HEK293T (cell line): ENCODE results near the gene ADGRD1.

Experiments used
- CTCF ChIA-PET: fragments of 350-600 bp; formaldehyde crosslinking; extraction: SDS; loops from one replicate; lab custom pipeline; 2021; ENCODE audit warnings: antibody characterized with exemption, inconsistent platforms; lab: Yijun Ruan, JAX
- POLR2A ChIA-PET: fragments of 350-600 bp; formaldehyde crosslinking; extraction: SDS; loops from one replicate; lab custom pipeline; 2020; ENCODE audit warnings: antibody characterized with exemption, inconsistent platforms; lab: Yijun Ruan, JAX
- DNase-seq: peaks from one replicate; pipeline ENCODE4 v3.0.0; 2012; ENCODE audit warnings: mixed read lengths; ENCODE audit errors: extremely low spot score
- ARNT ChIP-seq: fragments of 450-650 bp; IDR thresholded peaks from 2 replicates; pipeline ENCODE4 v1.6.1; 2017; ENCODE audit warnings: mild to moderate bottlenecking
- BHLHE40 ChIP-seq: fragments of 450-650 bp; IDR thresholded peaks from 2 replicates; pipeline ENCODE4 v1.6.1; 2016; ENCODE audit warnings: mild to moderate bottlenecking, moderate library complexity, borderline replicate concordance
- CTBP1 ChIP-seq: fragments of 450-650 bp; IDR thresholded peaks from 2 replicates; pipeline ENCODE4 v1.6.1; 2016; ENCODE audit warnings: borderline replicate concordance
- ELF4 ChIP-seq: fragments of 450-650 bp; IDR thresholded peaks from 2 replicates; pipeline ENCODE4 v1.6.1; 2017; ENCODE audit warnings: antibody characterized with exemption
- FOXA1 ChIP-seq: fragments of 450-650 bp; IDR thresholded peaks from 2 replicates; pipeline ENCODE4 v1.6.1; 2016; ENCODE audit warnings: mild to moderate bottlenecking
- FOXK2 ChIP-seq: fragments of 450-650 bp; IDR thresholded peaks from 2 replicates; pipeline ENCODE4 v1.6.1; 2016; ENCODE audit warnings: mild to moderate bottlenecking
- FOXM1 ChIP-seq: fragments of 450-650 bp; IDR thresholded peaks from 2 replicates; pipeline ENCODE4 v1.6.1; 2017; ENCODE audit warnings: mild to moderate bottlenecking, borderline replicate concordance
- HDGF ChIP-seq: fragments of 450-650 bp; IDR thresholded peaks from 2 replicates; pipeline ENCODE4 v1.6.1; 2017; ENCODE audit warnings: antibody characterized with exemption, borderline replicate concordance
- L3MBTL2 ChIP-seq: fragments of 450-650 bp; conservative IDR thresholded peaks from 2 replicates; pipeline ENCODE4 v1.6.1; 2016; ENCODE audit warnings: mild to moderate bottlenecking
- LEF1 ChIP-seq: fragments of 450-650 bp; IDR thresholded peaks from 2 replicates; pipeline ENCODE4 v1.6.1; 2017; ENCODE audit warnings: mild to moderate bottlenecking, borderline replicate concordance
- NFRKB ChIP-seq: fragments of 450-650 bp; IDR thresholded peaks from 2 replicates; pipeline ENCODE4 v1.6.1; 2016; ENCODE audit warnings: mild to moderate bottlenecking, moderate library complexity
- SP1 ChIP-seq: fragments of 450-650 bp; IDR thresholded peaks from 2 replicates; pipeline ENCODE4 v1.6.1; 2017
- SUZ12 ChIP-seq: fragments of 450-650 bp; IDR thresholded peaks from 2 replicates; pipeline ENCODE4 v1.6.1; 2016; ENCODE audit warnings: mild to moderate bottlenecking
- TARDBP ChIP-seq: fragments of 450-650 bp; IDR thresholded peaks from 2 replicates; pipeline ENCODE4 v1.6.1; 2016
- ZNF384 ChIP-seq: fragments of 450-650 bp; IDR thresholded peaks from 2 replicates; pipeline ENCODE4 v1.6.1; 2016
- TF ChIP-seq, protein P1 (sequence below): fragments of 450-650 bp; IDR thresholded peaks from 2 replicates; pipeline ENCODE4 v1.6.1; 2016

The ADGRD1 gene

DNA sequence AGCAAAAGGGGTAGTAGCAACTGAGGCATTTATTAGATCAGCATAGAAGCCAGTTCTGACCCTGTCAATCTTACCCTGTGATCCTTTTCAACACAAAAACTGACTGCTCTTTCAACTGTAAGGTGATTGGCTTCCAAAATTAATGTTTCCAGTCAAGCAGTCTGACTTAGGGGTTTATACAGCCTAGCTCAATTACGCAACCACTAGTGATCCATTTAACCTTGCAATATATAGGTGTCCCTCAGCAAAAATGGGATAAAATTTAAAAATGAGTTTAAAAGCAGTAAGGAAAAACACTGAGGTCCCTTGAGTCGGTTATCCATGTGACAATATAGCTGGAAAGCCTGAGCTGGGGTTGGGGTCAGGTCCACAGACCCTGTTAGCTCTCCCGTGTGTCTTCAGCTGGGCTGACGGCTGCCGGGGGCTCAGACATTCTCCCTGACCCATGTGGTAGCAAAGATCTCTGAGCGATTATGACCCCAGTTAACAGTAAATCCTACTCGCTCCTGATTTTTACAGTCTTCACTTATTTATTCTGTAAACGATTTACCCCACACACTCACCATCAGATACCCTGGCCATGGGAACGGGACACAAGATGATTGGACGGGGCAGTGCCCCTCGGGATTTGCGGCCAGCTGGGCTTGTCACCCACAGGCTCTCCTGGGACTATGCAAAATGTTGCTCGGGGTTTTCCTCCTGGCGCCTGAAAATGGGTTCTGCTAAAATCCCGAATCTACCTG is 16.6 kb downstream of the ADGRD1 start:
- DNase-seq = no peak
- TF ChIP-seq, protein P1, sequence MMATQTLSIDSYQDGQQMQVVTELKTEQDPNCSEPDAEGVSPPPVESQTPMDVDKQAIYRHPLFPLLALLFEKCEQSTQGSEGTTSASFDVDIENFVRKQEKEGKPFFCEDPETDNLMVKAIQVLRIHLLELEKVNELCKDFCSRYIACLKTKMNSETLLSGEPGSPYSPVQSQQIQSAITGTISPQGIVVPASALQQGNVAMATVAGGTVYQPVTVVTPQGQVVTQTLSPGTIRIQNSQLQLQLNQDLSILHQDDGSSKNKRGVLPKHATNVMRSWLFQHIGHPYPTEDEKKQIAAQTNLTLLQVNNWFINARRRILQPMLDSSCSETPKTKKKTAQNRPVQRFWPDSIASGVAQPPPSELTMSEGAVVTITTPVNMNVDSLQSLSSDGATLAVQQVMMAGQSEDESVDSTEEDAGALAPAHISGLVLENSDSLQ = no peak
- no peak for TF ChIP-seq CTBP1
- no peak for TF ChIP-seq TARDBP
- TF ChIP-seq BHLHE40 = no peak
- no peak for TF ChIP-seq FOXA1
- no peak for TF ChIP-seq SP1
- no peak for TF ChIP-seq FOXM1
- no peak for TF ChIP-seq L3MBTL2
- TF ChIP-seq LEF1 = no peak
- ChIA-PET CTCF (no interaction called here), POLR2A (no interaction called here)

DNA sequence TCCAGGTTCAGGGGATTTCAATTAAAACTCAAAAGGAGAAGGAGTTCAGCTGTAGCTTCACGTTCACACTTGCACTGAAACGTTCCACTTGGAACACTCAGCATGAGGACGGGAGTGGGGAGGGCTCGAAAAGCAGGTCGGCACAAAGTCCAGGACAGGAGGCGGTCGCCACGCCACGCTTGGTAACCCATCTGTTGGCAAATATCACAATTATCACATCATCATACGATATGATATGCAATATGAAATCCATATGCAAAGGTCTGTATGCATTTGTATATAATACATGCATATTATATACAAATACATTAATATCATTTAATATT is 17.2 kb downstream of the ADGRD1 start:
- POLR2A ChIA-PET = no interaction called here
- CTCF ChIA-PET = no interaction called here
- no peak for DNase-seq
- TF ChIP-seq SUZ12 = no peak
- no peak for TF ChIP-seq FOXM1
- TF ChIP-seq NFRKB = no peak
- no peak for TF ChIP-seq SP1
- TF ChIP-seq HDGF = no peak
- TF ChIP-seq FOXK2 = no peak
- TF ChIP-seq ARNT = no peak
- no peak for TF ChIP-seq BHLHE40
- no peak for TF ChIP-seq CTBP1
- TF ChIP-seq ELF4 = no peak
- TF ChIP-seq ZNF384 = no peak
- TF ChIP-seq, protein P1 = no peak
- no peak for TF ChIP-seq TARDBP
- no peak for TF ChIP-seq FOXA1
- no peak for TF ChIP-seq L3MBTL2
- no peak for TF ChIP-seq LEF1

DNA sequence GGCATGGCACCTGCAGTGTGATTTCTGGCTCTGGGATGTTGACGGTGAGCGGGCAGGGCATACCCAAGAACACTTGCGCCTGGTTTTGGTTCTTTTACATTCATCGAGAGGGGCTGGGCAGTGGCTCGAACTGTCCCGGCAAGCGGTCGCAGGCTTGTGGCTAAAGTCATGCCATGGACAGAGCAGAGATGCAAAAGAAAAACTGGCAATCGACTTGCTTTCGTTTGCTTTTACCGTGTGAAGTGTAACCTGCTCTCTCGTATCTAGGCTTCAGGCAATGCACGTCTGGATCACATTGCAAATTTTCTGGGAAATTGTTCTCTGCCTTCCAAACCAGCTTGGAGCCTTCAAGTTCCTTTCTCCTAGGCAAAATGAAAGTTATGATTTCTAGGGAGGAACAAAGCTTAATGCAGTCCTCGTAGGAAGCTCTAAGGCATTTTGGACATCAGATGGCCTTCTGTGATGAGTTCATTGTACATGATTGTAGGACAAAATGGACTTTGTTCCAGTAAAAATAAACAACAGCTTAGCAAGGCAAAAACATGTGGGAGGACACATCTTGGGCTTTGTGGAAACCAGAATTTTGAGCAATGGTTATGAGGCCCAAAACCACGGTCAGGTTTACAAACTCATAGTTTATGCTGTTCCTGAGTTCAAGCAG is 18.3 kb downstream of the ADGRD1 start:
- no peak for TF ChIP-seq ZNF384
- no peak for TF ChIP-seq NFRKB
- no peak for TF ChIP-seq FOXM1
- ChIA-PET CTCF (interaction anchor here (0.6 kb wide), 1 partner anchor 10 kb away, joined by 3 read pairs; no protein-coding TSS in a partner anchor), POLR2A (no interaction called here)
- no peak for DNase-seq

DNA sequence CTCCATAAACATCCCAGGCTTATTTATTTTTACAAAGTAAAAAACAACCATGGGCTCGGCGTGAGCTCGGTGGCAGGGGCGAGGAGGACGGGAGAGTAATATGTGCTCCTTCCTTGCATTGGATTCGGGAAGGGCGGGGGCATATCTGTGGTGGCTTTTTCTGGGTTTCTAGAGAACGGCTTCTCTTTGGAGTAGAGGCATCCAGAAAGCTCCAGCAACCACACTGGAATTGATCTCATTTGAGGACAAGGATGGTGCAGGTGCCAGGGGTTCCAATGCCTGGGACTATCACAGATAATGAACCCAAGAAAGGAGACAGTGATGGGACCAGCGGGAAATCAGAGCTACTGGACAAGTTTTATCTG is 18.9 kb downstream of the ADGRD1 start:
- no peak for DNase-seq
- POLR2A ChIA-PET = no interaction called here
- no peak for TF ChIP-seq LEF1
- CTCF ChIA-PET = interaction anchor here (0.6 kb wide), 1 partner anchor 11 kb away, joined by 3 read pairs; no protein-coding TSS in a partner anchor

DNA sequence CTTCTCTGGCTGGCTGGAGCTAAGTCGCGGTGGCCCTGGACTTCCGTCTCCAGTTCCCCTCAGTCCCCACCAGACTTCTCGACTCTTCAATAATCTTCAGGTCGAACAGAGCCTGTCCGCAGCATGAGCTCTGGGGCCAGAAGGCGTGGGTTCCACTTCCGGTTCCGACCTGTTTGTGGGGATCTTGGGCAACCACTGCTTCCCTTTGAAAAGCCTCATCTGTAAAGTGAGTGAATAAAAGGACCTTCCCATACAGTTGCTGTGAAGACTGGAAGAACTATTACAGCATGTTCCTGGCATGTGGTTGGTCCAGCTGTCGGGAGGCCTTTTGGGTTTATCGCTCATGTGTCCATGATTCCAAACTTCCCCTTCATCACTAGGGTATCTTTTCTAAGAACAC is 19.4 kb downstream of the ADGRD1 start:
- POLR2A ChIA-PET = no interaction called here
- CTCF ChIA-PET = no interaction called here
- TF ChIP-seq NFRKB = no peak
- no peak for TF ChIP-seq ELF4
- no peak for TF ChIP-seq FOXK2
- TF ChIP-seq ARNT = no peak
- no peak for TF ChIP-seq FOXM1
- no peak for TF ChIP-seq TARDBP
- no peak for TF ChIP-seq ZNF384
- no peak for TF ChIP-seq HDGF
- TF ChIP-seq SUZ12 = no peak
- DNase-seq = no peak

DNA sequence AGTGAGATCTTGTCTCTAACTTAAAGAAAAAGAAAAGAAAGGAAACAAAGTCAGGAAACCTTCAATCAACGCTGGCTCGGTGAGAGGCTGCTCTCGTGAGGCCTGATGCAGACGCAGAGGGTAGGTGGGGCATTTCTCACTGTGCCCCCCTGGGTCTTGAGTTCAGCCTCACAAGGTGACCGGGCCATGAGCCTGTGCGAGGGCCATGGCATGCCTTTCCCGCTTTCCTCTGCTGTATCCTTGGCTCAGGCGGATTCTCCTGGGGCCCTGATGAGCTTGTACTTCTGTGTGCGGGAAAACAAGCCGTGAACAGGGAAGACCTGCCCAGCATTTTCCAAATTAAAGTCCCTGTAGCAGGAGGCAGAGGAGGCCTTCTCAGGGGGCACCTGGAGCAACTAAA is 20.2 kb downstream of the ADGRD1 start:
- no peak for TF ChIP-seq NFRKB
- no peak for TF ChIP-seq FOXK2
- TF ChIP-seq SUZ12 = no peak
- TF ChIP-seq FOXA1 = no peak
- TF ChIP-seq ARNT = no peak
- TF ChIP-seq LEF1 = no peak
- no peak for TF ChIP-seq SP1
- TF ChIP-seq BHLHE40 = no peak
- no peak for TF ChIP-seq CTBP1
- TF ChIP-seq L3MBTL2 = no peak
- TF ChIP-seq ZNF384 = no peak
- TF ChIP-seq FOXM1 = no peak
- TF ChIP-seq HDGF = no peak
- TF ChIP-seq, protein P1 = no peak
- no peak for TF ChIP-seq ELF4
- POLR2A ChIA-PET = no interaction called here
- no peak for DNase-seq
- CTCF ChIA-PET = no interaction called here

DNA sequence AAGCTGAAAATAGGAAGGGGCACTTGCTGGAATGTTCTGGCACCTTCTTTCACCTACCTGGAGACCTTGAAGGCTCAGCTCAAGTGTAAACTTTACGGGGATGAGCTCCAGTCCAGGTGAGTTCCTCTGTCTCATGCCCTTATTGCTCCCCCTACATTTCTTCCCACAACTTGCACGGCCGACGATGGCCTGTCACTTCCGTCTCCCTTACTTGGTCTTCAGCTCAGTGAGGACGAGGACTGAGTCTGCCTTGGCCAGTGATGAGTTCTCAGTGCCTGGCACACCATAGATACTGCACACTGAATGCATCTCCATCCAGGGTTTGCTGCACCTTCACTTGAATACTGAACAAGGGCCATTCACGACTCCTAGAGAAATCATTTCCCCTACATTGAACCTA is 21.4 kb downstream of the ADGRD1 start:
- TF ChIP-seq HDGF (no peak), FOXK2 (no peak), SUZ12 (no peak), BHLHE40 (no peak), NFRKB (no peak), ELF4 (no peak), L3MBTL2 (no peak), TARDBP (no peak), ARNT (no peak), LEF1 (no peak), SP1 (no peak), CTBP1 (no peak), FOXM1 (no peak), FOXA1 (no peak), ZNF384 (no peak)
- TF ChIP-seq, protein P1 = no peak
- ChIA-PET CTCF (no interaction called here), POLR2A (no interaction called here)
- no peak for DNase-seq
